ENCODE data around the gene ELOVL2.

DNA sequence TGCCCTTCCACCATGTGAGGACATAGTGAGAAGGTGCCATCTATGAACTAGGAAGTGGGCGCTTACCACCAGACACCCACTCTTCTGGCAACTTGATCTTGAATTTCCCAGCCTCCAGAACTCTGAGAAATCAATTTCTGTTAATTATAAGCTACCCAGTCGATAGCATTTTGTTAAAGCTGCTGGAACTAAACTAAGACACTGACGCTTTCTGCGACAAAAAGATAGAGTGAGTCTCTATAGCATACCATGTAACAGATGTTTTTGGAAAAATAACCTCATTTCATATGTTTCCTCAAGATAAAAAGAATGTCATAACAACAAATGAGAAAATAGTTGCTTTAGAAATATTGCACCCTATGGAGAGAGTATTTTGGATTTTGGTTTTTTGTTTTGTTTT lies 34.2 kb upstream of the ELOVL2 start:
- no peak for TF ChIP-seq EZH2 (IDR thresholded peaks at IDR 0.05; ENCODE audit: insufficient read depth, poor library complexity, severe bottlenecking)
- no peak for TF ChIP-seq EZH2phosphoT487 (IDR thresholded peaks at IDR 0.05; ENCODE audit: insufficient read depth, low read depth)

All from GM23248 (cell line).